H1 (cell line): ENCODE data around the gene ATP5PB. TPM values are rescaled to one million over a fixed set of nuclear protein-coding genes. Genes with fewer than 3 reads are reported as not detected.
A peak's percentile ranks its signal among the peaks of the same experiment; 100 is the strongest.

ENCODE experiments used
- CTCF ChIA-PET: fragments of 300-600 bp; sonication (Branson Sonifier 250); formaldehyde crosslinking; loops from one replicate; lab custom pipeline; 2021; ENCODE audit not compliant: partially characterized antibody; lab: Charles Lee
- POLR2A ChIA-PET: fragments of 300-600 bp; sonication (Branson Sonifier 250); formaldehyde crosslinking; loops from one replicate; lab custom pipeline; 2021; ENCODE audit warnings: inconsistent platforms; ENCODE audit not compliant: partially characterized antibody; lab: Charles Lee
- DNase-seq, 2 experiments: peaks; one replicate each; pipeline versions ENCODE4 v3.0.0 to v3.0.0-alpha.2; 2010 to 2022; ENCODE audit warnings: low spot score in 2 of 2, low read depth in 1 of 2, mixed read lengths in 1 of 2
- FAIRE-seq: peaks from 2 replicates; lab custom pipeline; 2011; peaks lifted over from hg19 to GRCh38; lab: Jason Lieb, UNC
- H2AFZ ChIP-seq: 2 replicates; pipeline ENCODE4 v1.8.1; 2012; ENCODE audit warnings: low read length, inconsistent platforms
- H2AK5ac ChIP-seq: 2 replicates; pipeline ENCODE4 v1.6.1; 2013; ENCODE audit warnings: low read depth, low read length
- H2BK120ac ChIP-seq: replicated peaks from 2 replicates; pipeline ENCODE3; 2013; ENCODE audit warnings: low read depth, low read length, inconsistent platforms
- H2BK12ac ChIP-seq: 2 replicates; pipeline ENCODE4 v1.6.1; 2013; ENCODE audit warnings: low read depth, low read length
- H2BK15ac ChIP-seq: 2 replicates; pipeline ENCODE4 v1.6.1; 2013; ENCODE audit warnings: low read length
- H2BK20ac ChIP-seq: 2 replicates; pipeline ENCODE4 v1.6.1; 2013; ENCODE audit warnings: low read length
- H2BK5ac ChIP-seq: 2 replicates; pipeline ENCODE4 v1.6.1; 2013; ENCODE audit warnings: low read depth, low read length
- H3K14ac ChIP-seq: 2 replicates; pipeline ENCODE4 v1.6.1; 2013; ENCODE audit warnings: inconsistent platforms; ENCODE audit not compliant: insufficient read length
- H3K18ac ChIP-seq: 2 replicates; pipeline ENCODE4 v1.6.1; 2013; ENCODE audit warnings: low read length; ENCODE audit errors: extremely low read depth
- H3K23ac ChIP-seq: 2 replicates; pipeline ENCODE4 v1.6.1; 2013; ENCODE audit warnings: inconsistent platforms; ENCODE audit not compliant: insufficient read length
- H3K23me2 ChIP-seq: 2 replicates; pipeline ENCODE4 v1.6.1; 2013; ENCODE audit warnings: low read depth, low read length
- H3K27ac ChIP-seq: 2 replicates; pipeline ENCODE4 v1.6.1; 2011; ENCODE audit warnings: low read depth, low read length, inconsistent platforms
- H3K27me3 ChIP-seq, 4 experiments: replicated peaks in 1 of 4; 1 replicate in 1 of 4; 2 replicates in 3 of 4; pipeline versions ENCODE4 v1.6.1 to v1.8.1; 2011 to 2013; ENCODE audit warnings: low read length in 3 of 4, mild to moderate bottlenecking in 3 of 4, inconsistent platforms in 2 of 4, mixed read lengths in 2 of 4, moderate library complexity in 1 of 4; ENCODE audit not compliant: control insufficient read depth in 3 of 4, insufficient read depth in 3 of 4; ENCODE audit errors: extremely low read depth in 1 of 4
- H3K36me3 ChIP-seq, 4 experiments: 2 replicates each; pipeline versions ENCODE4 v1.6.1 to v1.8.1; 2011 to 2013; ENCODE audit warnings: mild to moderate bottlenecking in 4 of 4, low read length in 3 of 4, moderate library complexity in 2 of 4, control low read depth in 1 of 4, inconsistent platforms in 1 of 4; ENCODE audit not compliant: insufficient read depth in 4 of 4, control insufficient read depth in 2 of 4
- H3K4ac ChIP-seq: replicated peaks from 2 replicates; pipeline ENCODE3; 2013; ENCODE audit warnings: low read length, low read depth, mixed read lengths, inconsistent platforms; ENCODE audit not compliant: insufficient read length
- H3K4me1 ChIP-seq, 4 experiments: replicated peaks in 1 of 4; 1 replicate in 1 of 4; 2 replicates in 3 of 4; pipeline versions ENCODE4 v1.6.1 to v1.8.1; 2011 to 2013; ENCODE audit warnings: low read length in 3 of 4, inconsistent platforms in 2 of 4, mixed read lengths in 1 of 4; ENCODE audit not compliant: insufficient read depth in 4 of 4, control insufficient read depth in 3 of 4
- H3K4me2 ChIP-seq, 2 experiments: 2 replicates each; pipeline versions ENCODE4 v1.6.1 to v1.8.1; 2011 to 2013; ENCODE audit warnings: low read depth in 2 of 2, low read length in 2 of 2, control low read depth in 1 of 2, inconsistent platforms in 1 of 2, mild to moderate bottlenecking in 1 of 2; ENCODE audit not compliant: insufficient read depth in 1 of 2
- H3K4me3 ChIP-seq, 4 experiments: fragments of 200-600, 300-600 bp in 1 of 4; sonication (generic), shearing (Covaris generic), sonication (Bioruptor Twin) in 1 of 4; 2 replicates each; pipeline versions ENCODE4 v1.5.1 to v1.8.1; 2011 to 2016; ENCODE audit warnings: low read length in 4 of 4, low read depth in 3 of 4, control low read depth in 2 of 4, inconsistent platforms in 2 of 4, mild to moderate bottlenecking in 2 of 4, mixed read lengths in 1 of 4, moderate library complexity in 1 of 4; ENCODE audit not compliant: insufficient read depth in 2 of 4; ENCODE audit errors: extremely low read depth in 1 of 4
- H3K56ac ChIP-seq: replicated peaks from 2 replicates; pipeline ENCODE3; 2013; ENCODE audit warnings: low read depth, mild to moderate bottlenecking, mixed read lengths, low read length, inconsistent platforms; ENCODE audit not compliant: insufficient read length
- H3K79me1 ChIP-seq: 2 replicates; pipeline ENCODE4 v1.6.1; 2013; ENCODE audit warnings: low read depth, low read length, control low read depth
- H3K79me2 ChIP-seq, 2 experiments: 2 replicates each; pipeline versions ENCODE4 v1.6.1 to v1.8.1; 2012 to 2013; ENCODE audit warnings: low read length in 2 of 2, mild to moderate bottlenecking in 2 of 2, inconsistent platforms in 1 of 2; ENCODE audit not compliant: insufficient read depth in 2 of 2, control insufficient read depth in 1 of 2
- H3K9ac ChIP-seq, 4 experiments: replicated peaks in 1 of 4; 1 replicate in 1 of 4; 2 replicates in 3 of 4; pipeline versions ENCODE4 v1.6.1 to v1.8.1; 2011 to 2013; ENCODE audit warnings: low read depth in 3 of 4, low read length in 3 of 4, control low read depth in 2 of 4, mild to moderate bottlenecking in 2 of 4, moderate library complexity in 2 of 4, inconsistent platforms in 1 of 4; ENCODE audit errors: extremely low read depth in 1 of 4
- H3K9me3 ChIP-seq, 2 experiments: 2 replicates each; pipeline versions ENCODE4 v1.6.1 to v1.8.1; 2012 to 2013; ENCODE audit warnings: mild to moderate bottlenecking in 2 of 2, moderate library complexity in 2 of 2, control low read depth in 1 of 2, inconsistent platforms in 1 of 2, low read depth in 1 of 2, low read length in 1 of 2, mixed read lengths in 1 of 2; ENCODE audit not compliant: insufficient read depth in 2 of 2
- H4K20me1 ChIP-seq, 2 experiments: replicated peaks in 1 of 2; 2 replicates each; pipeline versions ENCODE3 to v1.8.1; 2011 to 2013; ENCODE audit warnings: inconsistent platforms in 2 of 2, low read length in 2 of 2, mild to moderate bottlenecking in 1 of 2; ENCODE audit not compliant: insufficient read depth in 2 of 2, control insufficient read depth in 1 of 2
- H4K5ac ChIP-seq: 2 replicates; pipeline ENCODE4 v1.6.1; 2013; ENCODE audit warnings: low read length, low read depth, mixed read lengths, inconsistent platforms; ENCODE audit not compliant: insufficient read length
- H4K8ac ChIP-seq: 2 replicates; pipeline ENCODE4 v1.8.0; 2013; ENCODE audit warnings: mild to moderate bottlenecking, moderate library complexity, low read length, inconsistent platforms; ENCODE audit not compliant: insufficient read depth; ENCODE audit errors: extremely low read depth
- H4K91ac ChIP-seq: replicated peaks from 2 replicates; pipeline ENCODE3; 2013; ENCODE audit warnings: low read length, mixed read lengths, inconsistent platforms; ENCODE audit not compliant: insufficient read length
- BRCA1 ChIP-seq: IDR thresholded peaks from 2 replicates; pipeline ENCODE4 v1.6.1; 2012; ENCODE audit warnings: low read depth, low read length, improper control_type of control experiment
- EGR1 ChIP-seq: IDR thresholded peaks from 2 replicates; pipeline ENCODE4 v1.6.1; 2011; ENCODE audit warnings: low read depth, low read length, borderline replicate concordance
- JUN ChIP-seq: IDR thresholded peaks from 2 replicates; pipeline ENCODE4 v1.6.1; 2011; ENCODE audit warnings: low read depth, mild to moderate bottlenecking, improper control_type of control experiment, low read length
- JUND ChIP-seq: IDR thresholded peaks from 2 replicates; pipeline ENCODE4 v1.6.1; 2011; ENCODE audit warnings: mild to moderate bottlenecking, improper control_type of control experiment, low read length
- KDM4A ChIP-seq: IDR thresholded peaks from one replicate; pipeline ENCODE4 v1.7.1; 2012; ENCODE audit warnings: low read depth, mild to moderate bottlenecking, moderate library complexity, low read length, inconsistent platforms; ENCODE audit not compliant: severe bottlenecking
- POLR2AphosphoS5 ChIP-seq: IDR thresholded peaks from 2 replicates; pipeline ENCODE4 v1.6.1; 2011; ENCODE audit warnings: low read depth, low read length
- POU5F1 ChIP-seq: IDR thresholded peaks from 2 replicates; pipeline ENCODE4 v1.6.1; 2011; ENCODE audit warnings: low read depth, mild to moderate bottlenecking, low read length, moderate library complexity
- RFX5 ChIP-seq: IDR thresholded peaks from 2 replicates; pipeline ENCODE4 v1.6.1; 2011; ENCODE audit warnings: low read depth, low read length, improper control_type of control experiment, borderline replicate concordance
- SIN3A ChIP-seq, 2 experiments: IDR thresholded peaks in 1 of 2; conservative IDR thresholded peaks in 1 of 2; 2 replicates each; pipeline ENCODE4 v1.6.1; 2011 to 2012; ENCODE audit warnings: low read length in 2 of 2, improper control_type of control experiment in 1 of 2, low read depth in 1 of 2, mild to moderate bottlenecking in 1 of 2
- SRF ChIP-seq: IDR thresholded peaks from 2 replicates; pipeline ENCODE4 v1.6.1; 2011; ENCODE audit warnings: mild to moderate bottlenecking, low read depth, low read length, moderate library complexity
- TAF1 ChIP-seq: IDR thresholded peaks from 2 replicates; pipeline ENCODE4 v1.6.1; 2011; ENCODE audit warnings: mild to moderate bottlenecking, low read depth, low read length
- WGBS, 2 experiments: shearing (Covaris generic) in 1 of 2; methylation state at CpG; one replicate each; pipeline versions ENCODE4 v1.1.6 to v1.1.7; 2013 to 2015; ENCODE audit warnings: low lambda C conversion rate in 2 of 2, mixed read lengths in 2 of 2, inconsistent platforms in 1 of 2, low coverage in 1 of 2, missing lambda C conversion rate in 1 of 2; ENCODE audit not compliant: insufficient replicate concordance in 2 of 2, insufficient coverage in 1 of 2, insufficient read length in 1 of 2; ENCODE audit errors: extremely low coverage in 1 of 2, missing lambda C conversion rate in 1 of 2; 5-methylcytosine and 5-hydroxymethylcytosine counted together
- polyA plus RNA-seq, 7 experiments: library from polyadenylated mRNA; depleted of rRNA in 3 of 7; stranded (reverse) in 5 of 7; unstranded in 2 of 7; fragments of >200 nt in 5 of 7; fragments of 200-250 nt in 2 of 7; gene quantifications; 1 replicate in 5 of 7; 2 replicates in 1 of 7; 4 replicates in 1 of 7; pipeline versions ENCODE4 v1.2.1 to v1.2.3, GENCODE V29; 2011 to 2013; ENCODE audit warnings: missing spikeins in 2 of 7, mixed read lengths in 2 of 7
- total RNA-seq: library from RNA; stranded (reverse); fragmentation: NEBNext Ultra II Directional; extraction: Animal tissue kit (Norgen Biotek cat#: 25700); gene quantifications from 2 replicates; pipeline ENCODE4 v1.2.1, GENCODE V29; 2021
- TF ChIP-seq, protein P1 (sequence below), 3 experiments: IDR thresholded peaks; 1 replicate in 2 of 3; 2 replicates in 1 of 3; pipeline versions ENCODE4 v1.5.1 to v1.6.1; 2011; ENCODE audit warnings: low read length in 3 of 3, mild to moderate bottlenecking in 3 of 3, inconsistent platforms in 2 of 3, low read depth in 1 of 3, moderate library complexity in 1 of 3; ENCODE audit not compliant: insufficient read depth in 1 of 3; ENCODE audit errors: control extremely low read depth in 1 of 3

The ATP5PB gene
- total and polyA plus RNA-seq, 2 of the 8 experiments (the other 6 are each of a cell fraction or from before 2014, with no cell fraction given), result 232 to 262 TPM

GRCh38 chr1:111446546-111446945, 2.7 kb upstream of the ATP5PB start:
- H2BK20ac ChIP-seq, result no peak overlapping the region
- peaks cover 26 to 53% (median 34%) of the 10 kb centered on the region in 4 experiments for H3K36me3 ChIP-seq
- no peak overlapping the region for H2AFZ ChIP-seq
- peaks cover 5 to 54% of the 10 kb centered on the region in 2 experiments for H3K79me2 ChIP-seq
- H2BK15ac ChIP-seq, result no peak overlapping the region
- H4K20me1 ChIP-seq, result peaks cover 0 to 5% of the 10 kb centered on the region in 2 experiments
- H3K79me1 ChIP-seq, result peaks cover 4% of the 10 kb centered on the region; the same call in 1 of the 2 replicates
- no peak overlapping the region; a peak in 1 of 4 replicates for H3K4me2 ChIP-seq
- WGBS, 2 experiments, result 87% methylated on average over 4 of the region's 4 CpGs; no CpG with 5 or more reads in 1 of the 2 experiments
- no peaks in the 10 kb centered on the region for H3K27me3 ChIP-seq
- no peak overlapping the region for H3K18ac ChIP-seq
- H3K4ac ChIP-seq, result no peak overlapping the region
- H3K14ac ChIP-seq, result no peak overlapping the region
- no peak overlapping the region for H2BK12ac ChIP-seq
- no peak overlapping the region for H3K23ac ChIP-seq
- H2AK5ac ChIP-seq, result no peak overlapping the region
- H4K8ac ChIP-seq, result no peak overlapping the region
- H3K4me3 ChIP-seq, result no peak overlapping the region
- H3K27ac ChIP-seq, result no peak overlapping the region
- no peak overlapping the region for H3K56ac ChIP-seq
- no peak for FAIRE-seq
- peaks cover 0 to 2% (median 1%) of the 10 kb centered on the region in 4 experiments; a peak in 3 of 7 replicates for H3K4me1 ChIP-seq
- POLR2A ChIA-PET, result no interaction called here
- CTCF ChIA-PET, result no interaction called here
- H2BK5ac ChIP-seq, result no peak overlapping the region
- DNase-seq, result no peak
- H3K23me2 ChIP-seq, result peaks cover 3% of the 10 kb centered on the region
- H3K9me3 ChIP-seq, result no peaks in the 10 kb centered on the region
- H4K5ac ChIP-seq, result no peak overlapping the region
- H4K91ac ChIP-seq, result no peak overlapping the region
- peak overlapping the region in 1 of 4 experiments; percentile 42; a peak in 1 of 7 replicates for H3K9ac ChIP-seq
- H2BK120ac ChIP-seq, result no peak overlapping the region
- TF ChIP-seq RFX5 (no peak), JUND (no peak), SIN3A (conservative IDR thresholded peaks at IDR 0.05 in 1 of 2, IDR thresholded peaks at IDR 0.05 in 1 of 2; ENCODE audit: low read depth in 1 of 2, low read length in 2 of 2) (no peak), POLR2AphosphoS5 (no peak), KDM4A (no peak), SRF (no peak), JUN (no peak), TAF1 (no peak), POU5F1 (no peak), BRCA1 (no peak), EGR1 (no peak)
- TF ChIP-seq, protein P1, sequence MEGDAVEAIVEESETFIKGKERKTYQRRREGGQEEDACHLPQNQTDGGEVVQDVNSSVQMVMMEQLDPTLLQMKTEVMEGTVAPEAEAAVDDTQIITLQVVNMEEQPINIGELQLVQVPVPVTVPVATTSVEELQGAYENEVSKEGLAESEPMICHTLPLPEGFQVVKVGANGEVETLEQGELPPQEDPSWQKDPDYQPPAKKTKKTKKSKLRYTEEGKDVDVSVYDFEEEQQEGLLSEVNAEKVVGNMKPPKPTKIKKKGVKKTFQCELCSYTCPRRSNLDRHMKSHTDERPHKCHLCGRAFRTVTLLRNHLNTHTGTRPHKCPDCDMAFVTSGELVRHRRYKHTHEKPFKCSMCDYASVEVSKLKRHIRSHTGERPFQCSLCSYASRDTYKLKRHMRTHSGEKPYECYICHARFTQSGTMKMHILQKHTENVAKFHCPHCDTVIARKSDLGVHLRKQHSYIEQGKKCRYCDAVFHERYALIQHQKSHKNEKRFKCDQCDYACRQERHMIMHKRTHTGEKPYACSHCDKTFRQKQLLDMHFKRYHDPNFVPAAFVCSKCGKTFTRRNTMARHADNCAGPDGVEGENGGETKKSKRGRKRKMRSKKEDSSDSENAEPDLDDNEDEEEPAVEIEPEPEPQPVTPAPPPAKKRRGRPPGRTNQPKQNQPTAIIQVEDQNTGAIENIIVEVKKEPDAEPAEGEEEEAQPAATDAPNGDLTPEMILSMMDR (IDR thresholded peaks at IDR 0.05; ENCODE audit: control extremely low read depth in 1 of 3, insufficient read depth in 1 of 3, low read depth in 1 of 3, low read length in 3 of 3), result no peak
